Keratinocyte (primary cell): ENCODE results near the gene PALD1. TPM values are rescaled to one million over a fixed set of nuclear protein-coding genes. Genes with fewer than 3 reads are reported as not detected.

Source experiments
- DNase-seq: peaks from one replicate; pipeline ENCODE4 v3.0.0-alpha.2; 2011; ENCODE audit warnings: low read depth, missing footprints, low spot score
- FAIRE-seq: peaks from 2 replicates; lab custom pipeline; 2011; peaks lifted over from hg19 to GRCh38; lab: Jason Lieb, UNC
- H2AFZ ChIP-seq: 2 replicates; pipeline ENCODE4 v1.6.0; 2012; ENCODE audit warnings: low read length, control low read depth, inconsistent platforms; ENCODE audit not compliant: control insufficient read depth
- H3K27ac ChIP-seq: 2 replicates; pipeline ENCODE4 v1.5.1; 2011; ENCODE audit warnings: low read length; ENCODE audit not compliant: control insufficient read depth, insufficient read depth
- H3K27me3 ChIP-seq: 3 replicates; pipeline ENCODE4 v1.6.0; 2011; ENCODE audit warnings: low read length; ENCODE audit not compliant: control insufficient read depth, insufficient read depth; ENCODE audit errors: extremely low read depth
- H3K36me3 ChIP-seq, 2 experiments: 2 replicates in 1 of 2; 3 replicates in 1 of 2; pipeline ENCODE4 v1.5.1; 2011; ENCODE audit warnings: low read length in 2 of 2, mild to moderate bottlenecking in 1 of 2; ENCODE audit not compliant: control insufficient read depth in 2 of 2, insufficient read depth in 2 of 2; ENCODE audit errors: extremely low read depth in 1 of 2
- H3K4me1 ChIP-seq: 3 replicates; pipeline ENCODE4 v1.5.1; 2011; ENCODE audit warnings: low read length; ENCODE audit not compliant: control insufficient read depth, insufficient read depth; ENCODE audit errors: extremely low read depth
- H3K4me2 ChIP-seq: 3 replicates; pipeline ENCODE4 v1.6.0; 2011; ENCODE audit warnings: low read depth, low read length; ENCODE audit not compliant: control insufficient read depth, insufficient read depth; ENCODE audit errors: extremely low read depth
- H3K4me3 ChIP-seq, 3 experiments: fragments of 200-600 bp in 1 of 3; sonication (generic) in 1 of 3; 2 replicates in 2 of 3; 3 replicates in 1 of 3; pipeline ENCODE4 v1.5.1; 2011 to 2016; ENCODE audit warnings: low read length in 3 of 3, mild to moderate bottlenecking in 3 of 3, control low read depth in 2 of 3, inconsistent platforms in 1 of 3, low read depth in 1 of 3, mixed read lengths in 1 of 3, mixed run types in 1 of 3, moderate library complexity in 1 of 3; ENCODE audit not compliant: control insufficient read depth in 2 of 3, insufficient read depth in 2 of 3; ENCODE audit errors: extremely low read depth in 1 of 3
- H3K79me2 ChIP-seq: 2 replicates; pipeline ENCODE4 v1.6.0; 2012; ENCODE audit warnings: low read length; ENCODE audit not compliant: control insufficient read depth, insufficient read depth
- H3K9ac ChIP-seq: 3 replicates; pipeline ENCODE4 v1.6.0; 2011; ENCODE audit warnings: low read length; ENCODE audit not compliant: control insufficient read depth, insufficient read depth; ENCODE audit errors: extremely low read depth
- H3K9me1 ChIP-seq: 3 replicates; pipeline ENCODE4 v1.6.0; 2011; ENCODE audit warnings: low read length; ENCODE audit not compliant: control insufficient read depth, insufficient read depth; ENCODE audit errors: extremely low read depth
- H3K9me3 ChIP-seq: 2 replicates; pipeline ENCODE4 v1.5.1; 2012; ENCODE audit warnings: low read depth, low read length; ENCODE audit not compliant: control insufficient read depth
- H4K20me1 ChIP-seq: 3 replicates; pipeline ENCODE4 v1.6.0; 2011; ENCODE audit warnings: low read length; ENCODE audit not compliant: control insufficient read depth, insufficient read depth; ENCODE audit errors: extremely low read depth
- EZH2 ChIP-seq: IDR thresholded peaks from one replicate; pipeline ENCODE4 v1.6.1; 2012; ENCODE audit warnings: inconsistent platforms, mild to moderate bottlenecking, low read length, moderate library complexity
- dilution Hi-C: fragments of 300-500 bp; cut with MboI; formaldehyde crosslinking; loops from one replicate; pipeline ENCODE4 v1.7.0; 2020; ENCODE audit warnings: low sequenced_read_pairs; ENCODE audit not compliant: extremely low pct_ligation_motif_present
- polyA plus RNA-seq, 5 experiments: library from polyadenylated mRNA; depleted of rRNA in 3 of 5; stranded (reverse) in 3 of 5; stranded (forward) in 1 of 5; unstranded in 1 of 5; fragments of >200 nt; gene quantifications; 1 replicate in 1 of 5; 2 replicates in 3 of 5; 3 replicates in 1 of 5; pipeline versions ENCODE4 v1.2.1 to v1.2.3, GENCODE V29; 2011 to 2012; ENCODE audit warnings: missing spikeins in 2 of 5, low read depth in 1 of 5, low replicate concordance in 1 of 5
- TF ChIP-seq, protein P1 (sequence below), 3 experiments: IDR thresholded peaks in 1 of 3; conservative IDR thresholded peaks in 1 of 3; optimal IDR thresholded peaks in 1 of 3; 2 replicates in 2 of 3; 3 replicates in 1 of 3; pipeline versions ENCODE3 to v1.5.1; 2011; ENCODE audit warnings: low read length in 3 of 3, mild to moderate bottlenecking in 3 of 3, moderate library complexity in 2 of 3, control low read depth in 1 of 3, inconsistent platforms in 1 of 3; ENCODE audit not compliant: insufficient read depth in 2 of 3; ENCODE audit errors: extremely low read depth in 1 of 3

Gene PALD1
- polyA plus RNA-seq, 1 donor (not counting 4 experiments of a cell fraction or from before 2014, with no cell fraction given): 0.83 TPM

DNA sequence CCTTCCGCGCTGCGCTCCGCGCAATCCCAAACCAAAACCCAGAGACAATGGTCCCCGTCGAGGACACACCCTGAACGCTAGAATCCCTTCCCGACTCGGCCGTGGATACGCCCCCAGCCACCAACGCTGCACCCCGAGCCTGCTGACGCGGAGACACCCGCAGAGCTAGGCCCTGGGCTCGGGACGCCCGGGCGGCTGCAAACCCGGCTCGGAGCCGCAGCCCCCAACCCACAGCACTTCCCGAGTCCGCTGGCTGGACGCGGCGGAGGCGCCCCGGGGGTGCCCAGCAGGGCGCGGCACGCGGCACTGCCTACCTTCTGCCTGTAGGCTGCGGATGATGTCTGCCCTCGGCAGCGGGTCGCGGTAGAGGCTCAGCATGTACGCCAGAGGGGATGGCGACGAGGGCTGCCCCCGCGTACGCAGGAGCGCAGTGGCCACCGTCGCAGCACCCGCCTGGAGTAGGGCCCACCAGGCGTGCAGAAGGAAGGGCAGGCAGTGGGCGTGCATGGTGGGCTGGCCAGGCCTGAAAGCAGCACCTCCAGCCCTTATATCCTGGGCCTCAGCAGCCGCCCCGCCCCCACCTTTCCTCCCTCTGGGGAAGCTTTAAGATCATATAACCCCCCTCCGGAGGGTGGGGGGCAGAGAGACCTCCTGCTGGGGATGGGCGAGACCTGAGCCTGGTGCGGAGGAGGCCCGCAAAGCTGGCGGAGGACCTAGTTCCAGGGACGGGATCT is 37.2 kb upstream of the PALD1 start, which contains the start of gene NODAL:
TSS of gene NODAL (minus strand) at position 521 of the 734 bp plus-strand sequence. CDS start at position 507, 14 bp downstream.
- Histone ChIP-seq H3K9me3 (no peaks in the 10 kb centered on the region), H3K9me1 (no peaks in the 10 kb centered on the region), H3K36me3 (no peaks in the 10 kb centered on the region), H2AFZ (peak within 1 kb of the TSS; percentile 57), H3K4me3 (peak within 1 kb of the TSS in 1 of 3 experiments; percentile 19), H3K9ac (no peak within 1 kb of the TSS), H3K27me3 (peaks cover 34% of the 10 kb centered on the region), H3K4me1 (peaks cover 18% of the 10 kb centered on the region), H3K27ac (no peak within 1 kb of the TSS), H3K79me2 (no peaks in the 10 kb centered on the region), H4K20me1 (no peaks in the 10 kb centered on the region), H3K4me2 (peak within 1 kb of the TSS; percentile 31)
- dilution Hi-C loops: no loop called here
- FAIRE-seq: no peak
- no peak for TF ChIP-seq EZH2
- TF ChIP-seq, protein P1, sequence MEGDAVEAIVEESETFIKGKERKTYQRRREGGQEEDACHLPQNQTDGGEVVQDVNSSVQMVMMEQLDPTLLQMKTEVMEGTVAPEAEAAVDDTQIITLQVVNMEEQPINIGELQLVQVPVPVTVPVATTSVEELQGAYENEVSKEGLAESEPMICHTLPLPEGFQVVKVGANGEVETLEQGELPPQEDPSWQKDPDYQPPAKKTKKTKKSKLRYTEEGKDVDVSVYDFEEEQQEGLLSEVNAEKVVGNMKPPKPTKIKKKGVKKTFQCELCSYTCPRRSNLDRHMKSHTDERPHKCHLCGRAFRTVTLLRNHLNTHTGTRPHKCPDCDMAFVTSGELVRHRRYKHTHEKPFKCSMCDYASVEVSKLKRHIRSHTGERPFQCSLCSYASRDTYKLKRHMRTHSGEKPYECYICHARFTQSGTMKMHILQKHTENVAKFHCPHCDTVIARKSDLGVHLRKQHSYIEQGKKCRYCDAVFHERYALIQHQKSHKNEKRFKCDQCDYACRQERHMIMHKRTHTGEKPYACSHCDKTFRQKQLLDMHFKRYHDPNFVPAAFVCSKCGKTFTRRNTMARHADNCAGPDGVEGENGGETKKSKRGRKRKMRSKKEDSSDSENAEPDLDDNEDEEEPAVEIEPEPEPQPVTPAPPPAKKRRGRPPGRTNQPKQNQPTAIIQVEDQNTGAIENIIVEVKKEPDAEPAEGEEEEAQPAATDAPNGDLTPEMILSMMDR (optimal IDR thresholded peaks at IDR 0.05 in 1 of 3, IDR thresholded peaks at IDR 0.05 in 1 of 3, conservative IDR thresholded peaks at IDR 0.05 in 1 of 3; ENCODE audit: extremely low read depth in 1 of 3, insufficient read depth in 2 of 3, low read length in 3 of 3): no peak
- no peak for DNase-seq

DNA sequence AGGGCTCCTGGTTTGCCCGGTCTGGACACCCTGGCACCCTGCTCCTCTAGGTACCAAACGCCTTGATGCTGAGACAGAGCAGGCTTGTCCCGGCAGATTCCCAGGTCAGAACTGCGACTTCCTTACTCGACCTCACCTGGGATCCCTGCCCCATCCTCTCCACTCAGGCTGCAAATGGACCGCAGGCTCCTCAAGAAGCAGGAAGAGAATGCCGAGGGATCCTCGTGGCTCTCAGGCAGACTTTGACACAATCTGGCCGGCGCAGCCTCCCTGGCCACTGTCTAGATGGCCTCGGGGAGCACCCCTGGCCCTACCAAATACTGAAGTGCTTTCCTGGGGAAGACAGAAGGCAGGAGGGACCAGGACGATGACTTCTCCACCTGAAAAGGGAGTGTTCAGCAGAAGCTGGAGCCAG is 36.7 kb upstream of the PALD1 start:
- H3K9ac ChIP-seq: no peak overlapping the region
- H3K4me2 ChIP-seq: peak overlapping the region; percentile 31
- H3K36me3 ChIP-seq: no peaks in the 10 kb centered on the region
- no peaks in the 10 kb centered on the region for H4K20me1 ChIP-seq
- no peak for DNase-seq
- dilution Hi-C loops: no loop called here
- H2AFZ ChIP-seq: peak overlapping the region; percentile 57
- no peaks in the 10 kb centered on the region for H3K9me3 ChIP-seq
- no peaks in the 10 kb centered on the region for H3K79me2 ChIP-seq
- H3K9me1 ChIP-seq: no peaks in the 10 kb centered on the region
- FAIRE-seq: no peak
- peak overlapping the region in 1 of 3 experiments; percentile 19 for H3K4me3 ChIP-seq
- H3K4me1 ChIP-seq: peaks cover 18% of the 10 kb centered on the region
- no peak overlapping the region for H3K27ac ChIP-seq
- peaks cover 34% of the 10 kb centered on the region for H3K27me3 ChIP-seq
- TF ChIP-seq EZH2: no peak
- TF ChIP-seq, protein P1 (optimal IDR thresholded peaks at IDR 0.05 in 1 of 3, IDR thresholded peaks at IDR 0.05 in 1 of 3, conservative IDR thresholded peaks at IDR 0.05 in 1 of 3; ENCODE audit: extremely low read depth in 1 of 3, insufficient read depth in 2 of 3, low read length in 3 of 3): no peak
